Hepatocyte (in vitro differentiated cells): ENCODE measurements around the gene KSR2. TPM values are rescaled to one million over a fixed set of nuclear protein-coding genes. Genes with fewer than 3 reads are reported as not detected.

ENCODE experiments used
- DNase-seq: peaks from one replicate; pipeline ENCODE4 v3.0.0-alpha.2; 2016; ENCODE audit warnings: low spot score
- H2AFZ ChIP-seq: fragments of 200-600 bp; sonication (generic); 2 replicates; pipeline ENCODE4 v1.6.0; 2016; ENCODE audit warnings: antibody characterized with exemption, mild to moderate bottlenecking
- H3K27ac ChIP-seq: fragments of 200-600 bp; sonication (generic); 2 replicates; pipeline ENCODE4 v1.5.1; 2016; ENCODE audit warnings: mild to moderate bottlenecking
- H3K27me3 ChIP-seq: fragments of 200-600 bp; sonication (generic); 2 replicates; pipeline ENCODE4 v1.6.1; 2016
- H3K36me3 ChIP-seq: fragments of 200-600 bp; sonication (generic); replicated peaks from 2 replicates; pipeline ENCODE4 v1.5.1; 2016; ENCODE audit warnings: low read depth; ENCODE audit not compliant: insufficient read depth
- H3K4me1 ChIP-seq: fragments of 200-600 bp; sonication (generic); 2 replicates; pipeline ENCODE4 v1.5.1; 2016; ENCODE audit warnings: mild to moderate bottlenecking, moderate library complexity; ENCODE audit not compliant: insufficient read depth
- H3K4me2 ChIP-seq: fragments of 200-600 bp; sonication (generic); 2 replicates; pipeline ENCODE4 v1.6.0; 2016
- H3K4me3 ChIP-seq: fragments of 200-600 bp; sonication (generic); 2 replicates; pipeline ENCODE4 v1.5.1; 2016; ENCODE audit warnings: mild to moderate bottlenecking
- H3K79me2 ChIP-seq: fragments of 200-600 bp; sonication (generic); 2 replicates; pipeline ENCODE4 v1.6.0; 2017; ENCODE audit warnings: mild to moderate bottlenecking
- H3K9me2 ChIP-seq: fragments of 200-600 bp; sonication (generic); replicated peaks from 2 replicates; pipeline ENCODE4 v1.6.0; 2017; ENCODE audit warnings: mild to moderate bottlenecking; ENCODE audit not compliant: insufficient read depth
- H3K9me3 ChIP-seq: fragments of 200-600 bp; sonication (generic); 2 replicates; pipeline ENCODE4 v1.5.1; 2016; ENCODE audit warnings: low read depth, mild to moderate bottlenecking
- H4K20me1 ChIP-seq: fragments of 200-600 bp; sonication (generic); 2 replicates; pipeline ENCODE4 v1.6.0; 2016; ENCODE audit warnings: mild to moderate bottlenecking; ENCODE audit not compliant: insufficient read depth, poor library complexity, severe bottlenecking
- EZH2 ChIP-seq: fragments of 200-600 bp; sonication (generic); IDR thresholded peaks from 2 replicates; pipeline ENCODE4 v1.6.1; 2016; ENCODE audit warnings: antibody characterized with exemption, mild to moderate bottlenecking, borderline replicate concordance
- EZH2phosphoT487 ChIP-seq: fragments of 200-600 bp; sonication (generic); IDR thresholded peaks from one replicate; pipeline ENCODE4 v1.6.1; 2018; ENCODE audit warnings: antibody characterized with exemption, mild to moderate bottlenecking, low read depth, moderate library complexity; ENCODE audit not compliant: unreplicated experiment, severe bottlenecking
- WGBS: methylation state at CpG from one replicate; pipeline ENCODE4 v1.1.6; 2016; ENCODE audit warnings: low lambda C conversion rate; ENCODE audit errors: missing lambda C conversion rate; 5-methylcytosine and 5-hydroxymethylcytosine counted together
- polyA plus RNA-seq: library from polyadenylated mRNA; unstranded; fragments of >200 nt; fragmentation: Nextera tagmentation; extraction: Ambion mirVana; gene quantifications from 2 replicates; pipeline ENCODE4 v1.2.1, GENCODE V29; 2016
- total RNA-seq: library from RNA; depleted of rRNA; stranded (reverse); fragments of >200 nt; gene quantifications from 2 replicates; pipeline ENCODE4 v1.2.3, GENCODE V29; 2014
- TF ChIP-seq, protein P1 (sequence below): fragments of 200-600 bp; sonication (generic); IDR thresholded peaks from 2 replicates; pipeline ENCODE4 v1.5.1; 2016; ENCODE audit warnings: antibody characterized with exemption, mild to moderate bottlenecking; ENCODE audit not compliant: poor library complexity

Gene KSR2
- total and polyA plus RNA-seq, 2 experiments from 2014 or later, result 0.37 to 0.46 TPM

DNA sequence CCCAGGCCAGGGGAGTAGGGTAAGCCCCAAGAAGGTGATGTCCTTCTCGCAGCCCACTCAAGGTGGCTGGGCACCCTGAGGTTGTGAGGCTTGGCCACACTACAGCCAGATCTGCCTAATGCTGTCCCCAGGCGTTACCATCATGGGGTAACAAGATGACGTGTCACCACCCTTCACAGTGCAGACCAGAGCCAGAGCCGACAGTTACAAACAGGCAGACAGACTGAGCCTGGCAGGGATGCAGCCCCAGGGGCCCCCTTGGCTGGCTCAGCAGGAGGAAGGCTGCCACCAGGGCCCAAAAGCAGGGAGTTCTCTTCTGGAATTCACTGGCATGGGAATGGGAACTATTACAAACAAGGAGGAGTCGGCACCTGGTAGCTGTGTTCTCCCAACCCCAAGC lies 304.6 kb downstream of the KSR2 start:
- H3K79me2 ChIP-seq, result no peaks in the 10 kb centered on the region
- no peaks in the 10 kb centered on the region for H3K9me2 ChIP-seq
- H3K27ac ChIP-seq, result no peak overlapping the region
- no peaks in the 10 kb centered on the region for H4K20me1 ChIP-seq
- WGBS, result 82% methylated on average over 5 of the region's 5 CpGs
- H3K27me3 ChIP-seq, result peaks cover 8% of the 10 kb centered on the region
- no peaks in the 10 kb centered on the region for H3K9me3 ChIP-seq
- TF ChIP-seq EZH2, result no peak
- no peak for TF ChIP-seq EZH2phosphoT487
- TF ChIP-seq, protein P1, sequence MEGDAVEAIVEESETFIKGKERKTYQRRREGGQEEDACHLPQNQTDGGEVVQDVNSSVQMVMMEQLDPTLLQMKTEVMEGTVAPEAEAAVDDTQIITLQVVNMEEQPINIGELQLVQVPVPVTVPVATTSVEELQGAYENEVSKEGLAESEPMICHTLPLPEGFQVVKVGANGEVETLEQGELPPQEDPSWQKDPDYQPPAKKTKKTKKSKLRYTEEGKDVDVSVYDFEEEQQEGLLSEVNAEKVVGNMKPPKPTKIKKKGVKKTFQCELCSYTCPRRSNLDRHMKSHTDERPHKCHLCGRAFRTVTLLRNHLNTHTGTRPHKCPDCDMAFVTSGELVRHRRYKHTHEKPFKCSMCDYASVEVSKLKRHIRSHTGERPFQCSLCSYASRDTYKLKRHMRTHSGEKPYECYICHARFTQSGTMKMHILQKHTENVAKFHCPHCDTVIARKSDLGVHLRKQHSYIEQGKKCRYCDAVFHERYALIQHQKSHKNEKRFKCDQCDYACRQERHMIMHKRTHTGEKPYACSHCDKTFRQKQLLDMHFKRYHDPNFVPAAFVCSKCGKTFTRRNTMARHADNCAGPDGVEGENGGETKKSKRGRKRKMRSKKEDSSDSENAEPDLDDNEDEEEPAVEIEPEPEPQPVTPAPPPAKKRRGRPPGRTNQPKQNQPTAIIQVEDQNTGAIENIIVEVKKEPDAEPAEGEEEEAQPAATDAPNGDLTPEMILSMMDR, result no peak
- no peak overlapping the region for H2AFZ ChIP-seq
- no peak for DNase-seq
- H3K36me3 ChIP-seq, result no peaks in the 10 kb centered on the region
- no peak overlapping the region for H3K4me2 ChIP-seq
- no peaks in the 10 kb centered on the region for H3K4me1 ChIP-seq
- no peak overlapping the region for H3K4me3 ChIP-seq

DNA sequence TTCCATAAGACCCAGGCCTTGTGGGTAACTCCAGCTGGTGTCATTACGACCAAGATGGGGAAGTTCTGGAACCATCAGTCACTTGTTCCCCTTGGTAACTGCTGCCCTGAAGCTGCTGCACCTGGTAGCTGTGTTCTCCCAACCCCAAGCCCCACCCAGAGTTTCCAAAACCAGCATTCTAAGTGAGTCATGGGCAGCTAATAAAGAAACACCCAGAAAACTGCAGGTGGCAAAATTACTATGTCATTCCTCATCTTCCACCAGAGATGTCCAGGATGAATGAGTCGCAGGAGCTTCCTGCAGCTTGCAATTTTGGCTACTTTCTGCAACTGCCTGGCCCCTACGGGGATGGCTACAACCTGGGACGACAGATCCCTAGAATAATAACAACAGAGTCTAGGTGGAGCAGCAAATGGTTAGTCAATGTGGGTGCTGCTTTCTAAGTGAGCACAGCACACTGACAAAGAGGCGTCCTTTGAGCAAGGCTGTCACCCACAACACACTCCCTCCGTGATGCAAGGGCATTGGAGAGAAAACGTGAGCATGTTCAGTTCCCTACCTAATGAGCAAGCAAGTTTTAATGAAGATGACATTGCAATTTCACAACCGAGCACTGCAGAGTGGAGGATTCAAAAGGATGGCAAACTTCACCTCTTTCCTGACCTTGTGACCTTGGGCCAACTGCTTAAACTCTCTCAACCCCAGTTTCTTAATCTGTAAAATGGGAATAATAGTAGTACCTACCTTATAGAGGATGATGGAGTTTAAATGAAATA lies 306.0 kb downstream of the KSR2 start:
- H3K4me2 ChIP-seq, result no peak overlapping the region
- H3K36me3 ChIP-seq, result no peaks in the 10 kb centered on the region
- WGBS, result 87% methylated on average over 8 of the region's 8 CpGs
- TF ChIP-seq EZH2phosphoT487, result no peak
- no peak for TF ChIP-seq EZH2
- TF ChIP-seq, protein P1, result no peak
- H4K20me1 ChIP-seq, result no peaks in the 10 kb centered on the region
- DNase-seq, result no peak
- H3K79me2 ChIP-seq, result no peaks in the 10 kb centered on the region
- no peaks in the 10 kb centered on the region for H3K9me3 ChIP-seq
- no peak overlapping the region for H3K4me3 ChIP-seq
- no peaks in the 10 kb centered on the region for H3K9me2 ChIP-seq
- no peaks in the 10 kb centered on the region for H3K4me1 ChIP-seq
- H2AFZ ChIP-seq, result no peak overlapping the region
- H3K27ac ChIP-seq, result no peak overlapping the region
- H3K27me3 ChIP-seq, result no peaks in the 10 kb centered on the region

DNA sequence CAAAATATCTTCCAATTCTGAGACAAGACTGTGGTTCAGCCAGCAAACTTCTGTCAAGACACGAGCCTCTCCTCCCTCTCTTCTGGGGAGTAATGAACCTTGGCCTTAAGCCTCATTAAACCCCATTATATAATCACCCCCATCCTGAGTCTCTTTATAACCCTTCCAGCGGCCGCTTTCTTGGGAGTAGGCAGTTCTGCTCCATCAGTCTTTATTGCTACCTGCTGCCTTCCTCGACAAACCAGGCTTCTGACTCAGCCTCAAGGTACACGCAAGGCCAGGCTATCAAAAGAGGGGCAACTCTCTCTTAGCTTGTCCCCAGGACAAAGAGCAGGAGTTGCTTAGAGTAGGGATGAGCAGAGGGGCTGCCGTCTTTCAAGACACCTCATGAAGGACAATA lies 306.6 kb downstream of the KSR2 start:
- H3K9me3 ChIP-seq, result no peaks in the 10 kb centered on the region
- H3K4me1 ChIP-seq, result no peaks in the 10 kb centered on the region
- no peaks in the 10 kb centered on the region for H3K36me3 ChIP-seq
- no peaks in the 10 kb centered on the region for H3K9me2 ChIP-seq
- no peaks in the 10 kb centered on the region for H3K79me2 ChIP-seq
- TF ChIP-seq, protein P1, result no peak
- no peaks in the 10 kb centered on the region for H4K20me1 ChIP-seq
- no peaks in the 10 kb centered on the region for H3K27me3 ChIP-seq
- DNase-seq, result no peak
- H3K4me3 ChIP-seq, result no peak overlapping the region
- no peak overlapping the region for H3K4me2 ChIP-seq
- H2AFZ ChIP-seq, result no peak overlapping the region
- 86% methylated on average over 6 of the region's 6 CpGs for WGBS
- H3K27ac ChIP-seq, result no peak overlapping the region
